Subcutaneous adipose tissue (tissue), 4 donors: ENCODE data around the gene KCNAB2. TPM values are rescaled to one million over a fixed set of nuclear protein-coding genes. Genes with fewer than 3 reads are reported as not detected.

Experiments
- CTCF ChIP-seq: fragments of 450-650 bp; IDR thresholded peaks from one replicate; pipeline ENCODE4 v1.5.1; 2016; ENCODE audit warnings: low read depth, mild to moderate bottlenecking, control low read depth, antibody characterized with exemption, moderate library complexity
- total RNA-seq, 4 donors: library from RNA; depleted of rRNA; stranded (reverse); fragments of >200 nt; gene quantifications; one replicate each; pipeline ENCODE4 v1.1.0, GENCODE V29; 2016

KCNAB2 gene
- total RNA-seq, 4 donors from 2014 or later: 10.2 to 48.6 (median 18.2) TPM

GRCh38 chr1:6124341-6124740, 78.7 kb downstream of the KCNAB2 start:
- TF ChIP-seq CTCF: no peak

GRCh38 chr1:6124746-6125365, 79.2 kb downstream of the KCNAB2 start:
- no peak for TF ChIP-seq CTCF

GRCh38 chr1:6125366-6125765, 79.7 kb downstream of the KCNAB2 start:
- TF ChIP-seq CTCF: no peak

- TF ChIP-seq CTCF: no peak
Measured at GRCh38 chr1:6126028-6126427, 80.3 kb downstream of the KCNAB2 start.

GRCh38 chr1:6126521-6127067, 80.9 kb downstream of the KCNAB2 start:
- no peak for TF ChIP-seq CTCF

- TF ChIP-seq CTCF: no peak
Measured at GRCh38 chr1:6127587-6128163, 82.0 kb downstream of the KCNAB2 start.

GRCh38 chr1:6128276-6129081, 82.8 kb downstream of the KCNAB2 start:
- no peak for TF ChIP-seq CTCF
